GM12864 (cell line): ENCODE data around the gene PDE4D.
"Not testable (repeated sequence)": the region's sequence is repeated elsewhere in the genome, so short reads cannot be mapped to it uniquely, and the experiment has no call there.

ENCODE experiments used
- DNase-seq: peaks from one replicate; pipeline ENCODE4 v3.0.0-alpha.2; 2011; ENCODE audit warnings: low read depth
- H3K4me3 ChIP-seq: 2 replicates; pipeline ENCODE4 v1.5.1; 2011; ENCODE audit warnings: mild to moderate bottlenecking, low read depth, low read length, control low read depth
- CTCF ChIP-seq: IDR thresholded peaks from 2 replicates; pipeline ENCODE4 v1.5.1; 2011; ENCODE audit warnings: low read depth, mild to moderate bottlenecking, moderate library complexity, low read length, control low read depth, inconsistent platforms; ENCODE audit errors: missing control alignments

PDE4D gene

GRCh38 chr5:59666440-59667068 is 227.0 kb downstream of the PDE4D start:
- no peak for DNase-seq
- TF ChIP-seq CTCF: no peak
- no peak overlapping the region for H3K4me3 ChIP-seq

- DNase-seq, H3K4me3 ChIP-seq: not testable (repeated sequence)
These were observed 227.7 kb downstream of the PDE4D start for GRCh38 chr5:59665832-59666203.

GRCh38 chr5:59665086-59665831 is 228.3 kb downstream of the PDE4D start:
- TF ChIP-seq CTCF: no peak
- DNase-seq: no peak
- H3K4me3 ChIP-seq: no peak overlapping the region

GRCh38 chr5:59661954-59662615 is 231.4 kb downstream of the PDE4D start:
- no peak for TF ChIP-seq CTCF
- H3K4me3 ChIP-seq: no peak overlapping the region
- DNase-seq: no peak

DNA sequence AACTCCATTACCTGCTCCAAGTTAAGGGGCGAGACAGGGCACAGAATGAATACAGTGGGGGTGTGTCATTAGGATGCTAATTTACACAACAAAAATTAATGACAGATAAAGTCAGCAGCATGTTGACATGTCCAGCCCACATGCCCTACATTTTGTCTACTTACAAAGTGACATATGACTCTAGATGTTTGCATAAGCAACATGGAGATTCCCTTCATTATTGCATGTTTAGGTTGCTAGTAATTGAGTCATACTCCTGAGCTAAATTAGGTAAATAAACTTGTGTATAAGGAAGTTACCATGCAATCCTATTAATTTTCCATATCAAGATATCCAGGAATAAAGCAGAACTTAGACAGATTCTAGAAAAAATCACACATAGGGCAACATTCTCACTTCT is 232.2 kb downstream of the PDE4D start:
- DNase-seq: no peak
- no peak overlapping the region for H3K4me3 ChIP-seq
- no peak for TF ChIP-seq CTCF

GRCh38 chr5:59660737-59661136 is 232.8 kb downstream of the PDE4D start:
- TF ChIP-seq CTCF: peak; percentile 10
- H3K4me3 ChIP-seq: no peak overlapping the region
- no peak for DNase-seq

GRCh38 chr5:59656351-59657254 is 236.9 kb downstream of the PDE4D start:
- no peak overlapping the region for H3K4me3 ChIP-seq
- no peak for DNase-seq
- TF ChIP-seq CTCF: no peak
